HepG2 (cell line): ENCODE measurements around the gene DPP7. TPM values are rescaled to one million over a fixed set of nuclear protein-coding genes. Genes with fewer than 3 reads are reported as not detected.

Experiments
- ATAC-seq: fragments of 200-7000 bp; cut with Tn5 transposase; 3 replicates; pipeline ENCODE4 v1.9.1; 2020; ENCODE audit warnings: mild to moderate bottlenecking, moderate library complexity
- BruUV-seq: library from RNA; stranded (reverse); fragments of 400-500 nt; replicated peaks from 2 replicates; lab custom pipeline; 2021; lab: Mats Ljungman, UMichigan
- CTCF ChIA-PET: fragments of 300-600 bp; formaldehyde crosslinking; extraction: SDS; loops from one replicate; lab custom pipeline; 2021; ENCODE audit warnings: low total read pairs, inconsistent platforms, low intra/inter-chr PET ratio; lab: Yijun Ruan, JAX
- POLR2A ChIA-PET: fragments of 350-600 bp; sonication (Branson Sonifier 250); formaldehyde crosslinking; loops from one replicate; lab custom pipeline; 2020; ENCODE audit warnings: antibody characterized with exemption, inconsistent platforms; lab: Yijun Ruan, JAX
- DNase-seq: peaks from one replicate; pipeline ENCODE4 v3.0.0-alpha.2; 2015; ENCODE audit warnings: low spot score
- FAIRE-seq: peaks from 3 replicates; lab custom pipeline; 2011; peaks lifted over from hg19 to GRCh38; lab: Jason Lieb, UNC
- H2AFZ ChIP-seq: one replicate; pipeline ENCODE4 v1.6.1; 2011; ENCODE audit warnings: low read length, inconsistent platforms
- H3K27ac ChIP-seq: fragments of 300-600 bp; 3 replicates; pipeline ENCODE4 v1.8.0; 2011; ENCODE audit warnings: mixed run types, mild to moderate bottlenecking, mixed read lengths, low read length, inconsistent platforms; ENCODE audit not compliant: insufficient read depth; ENCODE audit errors: extremely low read length
- H3K27me3 ChIP-seq, 2 experiments: fragments of 200-600 bp in 1 of 2; 2 replicates in 1 of 2; 3 replicates in 1 of 2; pipeline versions ENCODE4 v1.6.0 to v1.8.0; 2011; ENCODE audit warnings: low read length in 2 of 2, mild to moderate bottlenecking in 2 of 2, moderate library complexity in 2 of 2, inconsistent platforms in 1 of 2; ENCODE audit not compliant: insufficient read depth in 2 of 2, control insufficient read depth in 1 of 2
- H3K36me3 ChIP-seq, 2 experiments: fragments of 200-600 bp in 1 of 2; replicated peaks in 1 of 2; 2 replicates in 1 of 2; 3 replicates in 1 of 2; pipeline versions ENCODE4 v1.5.1 to v1.8.0; 2011; ENCODE audit warnings: low read length in 2 of 2, inconsistent platforms in 1 of 2; ENCODE audit not compliant: insufficient read depth in 2 of 2, control insufficient read depth in 1 of 2
- H3K4me1 ChIP-seq: 2 replicates; pipeline ENCODE4 v1.5.1; 2012; ENCODE audit warnings: low read length, inconsistent platforms; ENCODE audit not compliant: insufficient read depth
- H3K4me2 ChIP-seq: 2 replicates; pipeline ENCODE4 v1.6.0; 2011; ENCODE audit warnings: low read depth, low read length, inconsistent platforms
- H3K4me3 ChIP-seq, 3 experiments: fragments of 200-600 bp in 1 of 3; sonication (generic), shearing (Covaris generic) in 1 of 3; replicated peaks in 1 of 3; 2 replicates each; pipeline ENCODE4 v1.5.1; 2011 to 2016; ENCODE audit warnings: low read length in 3 of 3, inconsistent platforms in 2 of 3, low read depth in 2 of 3, mild to moderate bottlenecking in 2 of 3, control low read depth in 1 of 3, mixed read lengths in 1 of 3; ENCODE audit not compliant: insufficient read depth in 1 of 3
- H3K79me2 ChIP-seq: one replicate; pipeline ENCODE4 v1.6.1; 2011; ENCODE audit warnings: low read length, inconsistent platforms; ENCODE audit not compliant: insufficient read depth
- H3K9ac ChIP-seq: 2 replicates; pipeline ENCODE4 v1.6.0; 2011; ENCODE audit warnings: mild to moderate bottlenecking, low read depth, low read length, inconsistent platforms; ENCODE audit not compliant: insufficient read depth
- H3K9me3 ChIP-seq: 2 replicates; pipeline ENCODE4 v1.5.1; 2012; ENCODE audit warnings: mild to moderate bottlenecking, low read length
- H4K20me1 ChIP-seq: 2 replicates; pipeline ENCODE4 v1.6.0; 2011; ENCODE audit warnings: inconsistent platforms, mild to moderate bottlenecking, low read length, moderate library complexity; ENCODE audit not compliant: insufficient read depth
- HNRNPL ChIP-seq: fragments of 200-400 bp; formaldehyde crosslinking; IDR thresholded peaks from 2 replicates; pipeline ENCODE4 v1.6.1; 2017; ENCODE audit warnings: mild to moderate bottlenecking, low read depth, low read length
- HOMEZ ChIP-seq: IDR thresholded peaks from 2 replicates; pipeline ENCODE4 v1.6.1; 2016; ENCODE audit warnings: low read depth
- RBM22 ChIP-seq: fragments of 200-400 bp; formaldehyde crosslinking; optimal IDR thresholded peaks from 2 replicates; pipeline ENCODE3; 2017; ENCODE audit warnings: mild to moderate bottlenecking, low read length, moderate library complexity
- ZNF335 ChIP-seq: sonication (generic); formaldehyde crosslinking; IDR thresholded peaks from 2 replicates; pipeline ENCODE4 v1.4.0; 2020; ENCODE audit warnings: missing genetic modification reagents
- WGBS: methylation state at CpG from one replicate; pipeline ENCODE4 v1.1.6; 2017; ENCODE audit warnings: low lambda C conversion rate; 5-methylcytosine and 5-hydroxymethylcytosine counted together
- in situ Hi-C: cut with HindIII; loops from 2 replicates; pipeline ENCODE4 v1.10.0; 2017; ENCODE audit warnings: low pct_unique_long_range_greater_than_20kb; ENCODE audit not compliant: extremely low pct_ligation_motif_present
- intact Hi-C: fragments of 100-400 bp; cut with micrococcal nuclease; formaldehyde crosslinking; loops from one replicate; pipeline ENCODE4 v1.10.0; 2022; ENCODE audit not compliant: unreplicated experiment
- polyA plus RNA-seq, 8 experiments: library from polyadenylated mRNA; depleted of rRNA in 3 of 8; stranded (reverse) in 7 of 8; unstranded in 1 of 8; fragments of >200 nt; fragmentation: Illumina TruSeq in 4 of 8; extraction: Trizol in 4 of 8; gene quantifications; 2 replicates each; pipeline versions ENCODE4 v1.2.1 to v1.2.3, GENCODE V29; 2011 to 2016; ENCODE audit warnings: low read depth in 4 of 8, missing spikeins in 1 of 8, mixed read lengths in 1 of 8; ENCODE audit not compliant: insufficient read depth in 1 of 8
- total RNA-seq, 5 experiments: library from RNA; depleted of rRNA; stranded (reverse); fragments of >200 nt; fragmentation: Illumina TruSeq; extraction: Trizol; gene quantifications; 2 replicates each; pipeline ENCODE4 v1.2.3, GENCODE V29; 2016; ENCODE audit warnings: low read depth in 1 of 5

DPP7 gene
- total and polyA plus RNA-seq, 2 of the 13 experiments (the other 11 are each of a cell fraction or from before 2014, with no cell fraction given) = 1.2 to 4.5 TPM

- no peaks in the 10 kb centered on the region for H3K9me3 ChIP-seq
- BruUV-seq = no TSS peak
- POLR2A ChIA-PET = interaction anchor here (0.9 kb wide), 1 partner anchor 9 kb away, joined by 3 read pairs; no protein-coding TSS in a partner anchor
Measured at GRCh38 chr9:137109250-137110146, 5.0 kb downstream of the DPP7 start.

More at GRCh38 chr9:137109250-137110146, 5.0 kb downstream of the DPP7 start:
- DNase-seq = no peak
- no peak overlapping the region for H3K9ac ChIP-seq
- H3K27me3 ChIP-seq = no peaks in the 10 kb centered on the region
- no peak overlapping the region for H3K27ac ChIP-seq
- in situ Hi-C loops (loop anchor here (5.0 kb wide), 1 partner anchor 118 kb away; the partner anchor contains the start of genes CYSRT1 and RNF224), intact Hi-C loops (loop anchor here (10.0 kb wide), 1 partner anchor 65 kb away; the partner anchor contains the start of genes LRRC26 and TMEM210)
- no peak for ATAC-seq
- FAIRE-seq = no peak
- H3K4me1 ChIP-seq = peaks cover 37% of the 10 kb centered on the region
- H4K20me1 ChIP-seq = no peaks in the 10 kb centered on the region
- H3K4me3 ChIP-seq = no peak overlapping the region
- H3K36me3 ChIP-seq = peaks cover 11 to 19% of the 10 kb centered on the region in 2 experiments; a peak in 4 of 5 replicates
- H2AFZ ChIP-seq = no peak overlapping the region
- H3K4me2 ChIP-seq = no peak overlapping the region
- CTCF ChIA-PET = no interaction called here
- TF ChIP-seq HOMEZ (CRISPR knock-in tag) = no peak
- peak; percentile 25 for TF ChIP-seq RBM22
- TF ChIP-seq HNRNPL = no peak
- no peak for TF ChIP-seq ZNF335 (CRISPR knock-in tag)
- 91% methylated on average over 21 of the region's 34 CpGs for WGBS
- H3K79me2 ChIP-seq = no peaks in the 10 kb centered on the region
